Spleen (tissue), 11 donors: ENCODE results near the gene RAPGEF6. TPM values are rescaled to one million over a fixed set of nuclear protein-coding genes. Genes with fewer than 3 reads are reported as not detected.
"Not testable (repeated sequence)": the region's sequence is repeated elsewhere in the genome, so short reads cannot be mapped to it uniquely, and the experiment has no call there.

Experiments
- DNase-seq: peaks from one replicate; pipeline ENCODE4 v3.0.0-alpha.2; 2020
- H3K27ac ChIP-seq, 8 donors: fragments of 200-600 bp; sonication (generic) in 7 of 8; 1 replicate in 4 of 8; 2 replicates in 4 of 8; pipeline versions ENCODE4 v1.5.0 to v1.8.0; 2016 to 2021; ENCODE audit warnings: inconsistent platforms in 4 of 8, mild to moderate bottlenecking in 4 of 8, moderate library complexity in 1 of 8
- H3K27me3 ChIP-seq, 7 donors: fragments of 200-600 bp; sonication (generic) in 6 of 7; replicated peaks in 1 of 7; 1 replicate in 4 of 7; 2 replicates in 3 of 7; pipeline versions ENCODE4 v1.5.0 to v1.8.0; 2016 to 2021; ENCODE audit warnings: inconsistent platforms in 3 of 7, mild to moderate bottlenecking in 1 of 7
- H3K36me3 ChIP-seq, 6 donors: fragments of 200-600 bp; sonication (generic) in 5 of 6; 1 replicate in 4 of 6; 2 replicates in 2 of 6; pipeline versions ENCODE4 v1.5.0 to v1.8.0; 2016 to 2021; ENCODE audit warnings: inconsistent platforms in 2 of 6
- H3K4me1 ChIP-seq, 6 donors: fragments of 200-600 bp; sonication (generic) in 5 of 6; 1 replicate in 3 of 6; 2 replicates in 3 of 6; pipeline versions ENCODE4 v1.5.0 to v1.8.0; 2016 to 2021; ENCODE audit warnings: inconsistent platforms in 3 of 6
- H3K4me3 ChIP-seq, 8 donors: fragments of 200-600 bp; sonication (generic) in 7 of 8; 1 replicate in 4 of 8; 2 replicates in 4 of 8; pipeline versions ENCODE4 v1.5.0 to v1.8.0; 2016 to 2021; ENCODE audit warnings: inconsistent platforms in 4 of 8, mild to moderate bottlenecking in 4 of 8, moderate library complexity in 2 of 8
- H3K9me3 ChIP-seq, 8 donors: fragments of 200-600 bp; sonication (generic) in 7 of 8; 1 replicate in 4 of 8; 2 replicates in 4 of 8; pipeline versions ENCODE4 v1.5.0 to v1.8.0; 2016 to 2021; ENCODE audit warnings: inconsistent platforms in 4 of 8
- POLR2A ChIP-seq, 3 donors: fragments of 450-650 bp; IDR thresholded peaks; one replicate each; pipeline ENCODE4 v1.5.1; 2017; ENCODE audit warnings: antibody characterized with exemption in 3 of 3, mild to moderate bottlenecking in 1 of 3
- POLR2AphosphoS5 ChIP-seq, 3 donors: sonication (generic); formaldehyde crosslinking; IDR thresholded peaks; one replicate each; pipeline ENCODE4 v1.5.1; 2017; ENCODE audit warnings: antibody characterized with exemption in 3 of 3
- WGBS, 5 donors: extraction: QIAGEN DNeasy Blood & Tissue Kit in 3 of 5; methylation state at CpG; one replicate each; pipeline versions ENCODE4 v1.1.5 to v1.1.7; 2013 to 2018; 5-methylcytosine and 5-hydroxymethylcytosine counted together
- intact Hi-C: fragments of 100-400 bp; cut with DNase I; formaldehyde crosslinking; loops from one replicate; pipeline ENCODE4 v1.15.0; 2023; ENCODE audit warnings: low total_unique reads
- polyA plus RNA-seq, 3 donors: library from polyadenylated mRNA; stranded (reverse); fragments of 200-250 nt; gene quantifications; one replicate each; pipeline ENCODE4 v1.2.1, GENCODE V29; 2013
- total RNA-seq, 7 donors: library from RNA; depleted of rRNA in 3 of 7; stranded (reverse); fragments of >200 nt in 3 of 7; fragmentation: NEBNext Ultra II Directional in 4 of 7; extraction: Animal tissue kit (Norgen Biotek cat#: 25700) in 4 of 7; gene quantifications; one replicate each; pipeline versions ENCODE4 v1.1.0 to v1.2.1, GENCODE V29; 2016 to 2021
- TF ChIP-seq, protein P1 (sequence below), 11 experiments: fragments of 200-600 bp in 7 of 11; fragments of 450-650 bp in 4 of 11; sonication (generic) in 4 of 11; IDR thresholded peaks in 8 of 11; conservative IDR thresholded peaks in 3 of 11; 1 replicate in 7 of 11; 2 replicates in 4 of 11; pipeline versions ENCODE4 v1.4.0 to v1.8.0; 2016 to 2021; ENCODE audit warnings: antibody characterized with exemption in 11 of 11, inconsistent platforms in 4 of 11, mild to moderate bottlenecking in 1 of 11
- donor health status: healthy with polysubstance abuse.
- donor health status: DM: no; HTN: no; CAD: no; lungs with moderate emphysema.
- donor health status: DM: no; HTN: no; CAD: no.
- donor health status: Bipolar disorder and iron deficiency.
- donor health status: healthy.
- donor health status: DM: no; HTN: no; CAD: no.
- donor health status: DM: yes; HTN: yes; CAD: no.

Gene RAPGEF6
- total and polyA plus RNA-seq, 10 donors = 3.8 to 56.4 (median 43.2) TPM

DNA sequence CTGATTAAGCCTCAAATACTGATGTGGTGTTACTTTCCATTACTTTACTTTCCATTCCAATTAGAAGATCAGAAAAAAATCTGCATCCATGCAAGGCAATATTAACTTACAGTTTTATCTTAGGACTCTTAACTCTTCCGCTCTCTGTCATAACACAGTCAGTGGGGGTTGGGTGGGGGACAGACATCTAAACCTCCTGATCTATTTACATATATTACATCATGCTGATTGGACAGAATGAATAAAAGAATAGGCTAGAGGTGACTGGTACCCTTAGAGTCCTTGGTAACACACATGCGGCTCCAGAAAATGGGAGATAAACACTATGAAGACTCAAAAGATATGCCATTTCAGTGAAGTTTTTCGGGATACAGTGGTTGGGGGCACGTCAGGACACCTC, 27.6 kb downstream of the RAPGEF6 start:
- Histone ChIP-seq H3K27ac (no peak overlapping the region), H3K4me1 (peaks cover 0 to 52% (median 17%) of the 10 kb centered on the region in 6 donors), H3K9me3 (no peaks in the 10 kb centered on the region), H3K36me3 (peaks cover 0 to 14% (median 5%) of the 10 kb centered on the region in 6 donors), H3K27me3 (no peaks in the 10 kb centered on the region), H3K4me3 (no peak overlapping the region)
- no peak for DNase-seq
- TF ChIP-seq, protein P1, sequence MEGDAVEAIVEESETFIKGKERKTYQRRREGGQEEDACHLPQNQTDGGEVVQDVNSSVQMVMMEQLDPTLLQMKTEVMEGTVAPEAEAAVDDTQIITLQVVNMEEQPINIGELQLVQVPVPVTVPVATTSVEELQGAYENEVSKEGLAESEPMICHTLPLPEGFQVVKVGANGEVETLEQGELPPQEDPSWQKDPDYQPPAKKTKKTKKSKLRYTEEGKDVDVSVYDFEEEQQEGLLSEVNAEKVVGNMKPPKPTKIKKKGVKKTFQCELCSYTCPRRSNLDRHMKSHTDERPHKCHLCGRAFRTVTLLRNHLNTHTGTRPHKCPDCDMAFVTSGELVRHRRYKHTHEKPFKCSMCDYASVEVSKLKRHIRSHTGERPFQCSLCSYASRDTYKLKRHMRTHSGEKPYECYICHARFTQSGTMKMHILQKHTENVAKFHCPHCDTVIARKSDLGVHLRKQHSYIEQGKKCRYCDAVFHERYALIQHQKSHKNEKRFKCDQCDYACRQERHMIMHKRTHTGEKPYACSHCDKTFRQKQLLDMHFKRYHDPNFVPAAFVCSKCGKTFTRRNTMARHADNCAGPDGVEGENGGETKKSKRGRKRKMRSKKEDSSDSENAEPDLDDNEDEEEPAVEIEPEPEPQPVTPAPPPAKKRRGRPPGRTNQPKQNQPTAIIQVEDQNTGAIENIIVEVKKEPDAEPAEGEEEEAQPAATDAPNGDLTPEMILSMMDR (IDR thresholded peaks at IDR 0.05 in 8 of 11, conservative IDR thresholded peaks at IDR 0.05 in 3 of 11) = no peak
- intact Hi-C loops = no loop called here
- WGBS, 5 donors = 92 to 97% (median 96%) methylated on average over 4 of the region's 4 CpGs

DNA sequence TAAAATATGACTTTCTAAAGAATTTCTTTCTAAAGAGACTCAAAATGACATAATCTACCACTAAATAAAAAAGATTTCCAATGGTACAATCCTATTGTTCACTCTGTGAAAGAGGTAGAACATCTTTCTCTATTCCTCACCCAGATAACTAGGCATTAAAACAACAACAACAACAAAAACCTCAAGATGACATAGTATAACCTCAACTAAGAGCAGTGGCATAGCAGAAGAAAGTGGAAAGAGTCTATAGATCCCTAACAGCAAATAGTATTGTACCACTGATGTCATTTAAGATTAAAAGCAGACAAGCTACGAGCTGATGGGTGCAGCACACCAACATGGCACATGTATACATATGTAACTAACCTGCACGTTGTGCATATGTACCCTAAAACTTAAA, 29.9 kb downstream of the RAPGEF6 start:
- Histone ChIP-seq H3K4me3 (no peak overlapping the region), H3K36me3 (peaks cover 0 to 38% (median 10%) of the 10 kb centered on the region in 6 donors), H3K27me3 (no peaks in the 10 kb centered on the region), H3K9me3 (no peaks in the 10 kb centered on the region), H3K4me1 (peaks cover 0 to 47% (median 16%) of the 10 kb centered on the region in 6 donors), H3K27ac (no peak overlapping the region)
- 90 to 95% (median 92%) methylated on average over 2 of the region's 2 CpGs for WGBS, 5 donors
- TF ChIP-seq, protein P1 (IDR thresholded peaks at IDR 0.05 in 8 of 11, conservative IDR thresholded peaks at IDR 0.05 in 3 of 11) = no peak
- TF ChIP-seq POLR2A (IDR thresholded peaks at IDR 0.05) (no peak), POLR2AphosphoS5 (IDR thresholded peaks at IDR 0.05) (no peak)
- no peak for DNase-seq
- intact Hi-C loops = no loop called here

DNA sequence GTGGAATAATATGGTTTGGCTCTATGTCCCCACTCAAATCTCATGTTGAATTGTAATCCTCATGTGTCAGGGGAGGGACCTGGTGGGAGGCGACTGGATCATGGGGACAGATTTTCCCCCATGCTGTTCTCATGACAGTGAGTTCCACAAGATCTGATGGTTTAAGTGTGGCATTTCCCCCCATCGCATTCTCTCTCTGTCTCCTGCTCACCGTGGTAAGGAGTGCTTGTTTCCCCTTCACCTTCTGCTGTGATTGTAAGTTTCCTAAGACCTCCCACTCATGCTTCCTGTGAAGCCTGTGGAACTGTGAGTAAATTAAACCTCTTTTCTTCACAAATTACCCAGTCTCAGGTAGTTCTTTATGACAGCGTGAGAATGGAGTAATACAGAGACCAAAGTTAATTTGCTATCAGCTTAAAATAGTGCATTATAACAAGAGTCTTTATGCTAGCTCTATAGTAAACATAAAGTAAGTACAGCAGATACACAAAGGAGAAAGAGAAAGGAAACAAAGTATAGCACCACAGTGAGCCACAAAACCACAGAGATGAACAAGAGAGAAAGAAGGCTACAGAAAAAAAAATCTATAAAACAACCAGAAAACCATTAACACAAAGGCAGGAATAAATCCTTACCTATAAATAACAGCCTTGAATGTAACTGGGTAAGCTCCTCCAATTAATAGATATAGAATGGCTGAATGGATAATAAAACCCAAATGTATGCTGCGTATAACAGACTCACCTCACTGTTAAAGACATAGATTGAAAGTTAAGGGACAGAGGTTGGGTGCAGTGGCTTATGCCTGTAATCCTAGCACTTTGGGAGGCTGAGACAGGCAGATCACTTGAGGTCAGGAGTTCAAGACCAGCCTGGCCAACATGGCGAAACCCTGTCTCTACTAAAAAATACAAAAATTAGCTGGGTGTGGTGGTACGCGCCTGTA, 39.7 kb downstream of the RAPGEF6 start:
- peaks cover 4 to 39% (median 24%) of the 10 kb centered on the region in 6 donors for H3K4me1 ChIP-seq
- peaks cover 0 to 20% (median 4%) of the 10 kb centered on the region in 6 donors for H3K36me3 ChIP-seq
- TF ChIP-seq POLR2A (IDR thresholded peaks at IDR 0.05) = no peak
- no peaks in the 10 kb centered on the region for H3K9me3 ChIP-seq
- peak overlapping the region in 5 of 8 donors; percentile 28 to 73 (median 49) for H3K27ac ChIP-seq
- intact Hi-C loops = loop anchor here (5.0 kb wide), 1 partner anchor 37 kb away; no protein-coding TSS in a partner anchor
- no peak overlapping the region for H3K4me3 ChIP-seq
- DNase-seq = no peak
- 69 to 73% (median 71%) methylated on average over 8 of the region's 8 CpGs for WGBS, 5 donors
- no peaks in the 10 kb centered on the region for H3K27me3 ChIP-seq

DNA sequence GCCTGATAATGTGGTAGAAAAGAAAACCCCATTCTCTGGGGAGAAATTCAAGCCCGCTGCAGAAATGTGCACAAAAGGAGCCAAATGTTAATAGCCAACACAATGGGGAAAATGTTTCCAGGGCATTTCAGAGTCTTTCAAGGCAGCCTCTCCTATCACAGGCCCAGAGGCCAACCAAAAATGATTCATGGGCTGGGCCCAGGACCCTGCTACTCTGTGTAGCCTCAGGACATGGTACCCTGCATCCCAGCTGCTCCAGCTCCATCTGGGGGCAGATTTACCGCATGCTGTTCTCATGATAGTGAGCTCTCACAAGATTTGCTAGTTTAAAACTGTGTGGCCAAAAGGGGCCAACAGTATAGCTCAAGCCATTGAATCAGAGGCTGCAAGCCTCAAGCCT, 41.1 kb downstream of the RAPGEF6 start:
- Histone ChIP-seq H3K27ac (peak overlapping the region in 5 of 8 donors; percentile 4 to 73 (median 23)), H3K4me1 (peaks cover 4 to 53% (median 34%) of the 10 kb centered on the region in 6 donors), H3K36me3 (peaks cover 0 to 13% (median 2%) of the 10 kb centered on the region in 6 donors), H3K9me3 (no peaks in the 10 kb centered on the region), H3K27me3 (no peaks in the 10 kb centered on the region), H3K4me3 (no peak overlapping the region)
- intact Hi-C loops = no loop called here
- WGBS, 5 donors = 65 to 91% (median 85%) methylated on average over 1 to 2 of the region's 2 CpGs
- no peak for TF ChIP-seq POLR2A (IDR thresholded peaks at IDR 0.05)
- TF ChIP-seq, protein P1 (IDR thresholded peaks at IDR 0.05 in 8 of 11, conservative IDR thresholded peaks at IDR 0.05 in 3 of 11) = no peak
- no peak for TF ChIP-seq POLR2AphosphoS5 (IDR thresholded peaks at IDR 0.05)
- no peak for DNase-seq

DNA sequence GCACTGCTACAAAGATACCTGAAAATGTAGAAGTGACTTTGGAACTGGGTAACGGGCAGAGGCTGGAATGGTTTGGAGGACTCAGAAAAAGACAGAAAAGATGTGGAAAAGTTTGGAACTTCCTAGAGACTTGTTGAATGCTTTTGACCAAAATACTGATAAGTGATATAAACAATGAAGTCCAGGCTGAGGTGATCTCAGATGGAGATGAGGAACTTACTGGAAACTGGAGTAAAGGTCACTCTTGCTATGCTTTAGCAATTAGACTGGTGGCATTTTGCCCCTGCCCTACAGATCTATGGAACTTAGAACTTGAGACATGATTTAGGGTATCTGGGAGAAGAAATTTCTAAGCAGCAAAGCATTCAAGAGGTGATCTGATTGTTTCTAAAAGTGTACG, 41.6 kb downstream of the RAPGEF6 start:
- peak overlapping the region in 2 of 8 donors; percentile 4 to 49 for H3K27ac ChIP-seq
- H3K27me3 ChIP-seq, H3K9me3 ChIP-seq, intact Hi-C loops, DNase-seq, H3K4me3 ChIP-seq: not testable (repeated sequence)
- 73 to 81% (median 80%) methylated on average over 2 of the region's 2 CpGs for WGBS, 5 donors
- H3K4me1 ChIP-seq = peaks cover 4 to 53% (median 34%) of the 10 kb centered on the region in 6 donors
- H3K36me3 ChIP-seq = peaks cover 0 to 13% (median 0%) of the 10 kb centered on the region in 6 donors
